ENCODE results near the gene BTBD2.

The BTBD2 gene

GRCh38 chr19:1981253-1981652 is 34.3 kb downstream of the BTBD2 start:
- no peak for DNase-seq

GRCh38 chr19:1980809-1981181 is 34.7 kb downstream of the BTBD2 start:
- DNase-seq, result no peak

DNA sequence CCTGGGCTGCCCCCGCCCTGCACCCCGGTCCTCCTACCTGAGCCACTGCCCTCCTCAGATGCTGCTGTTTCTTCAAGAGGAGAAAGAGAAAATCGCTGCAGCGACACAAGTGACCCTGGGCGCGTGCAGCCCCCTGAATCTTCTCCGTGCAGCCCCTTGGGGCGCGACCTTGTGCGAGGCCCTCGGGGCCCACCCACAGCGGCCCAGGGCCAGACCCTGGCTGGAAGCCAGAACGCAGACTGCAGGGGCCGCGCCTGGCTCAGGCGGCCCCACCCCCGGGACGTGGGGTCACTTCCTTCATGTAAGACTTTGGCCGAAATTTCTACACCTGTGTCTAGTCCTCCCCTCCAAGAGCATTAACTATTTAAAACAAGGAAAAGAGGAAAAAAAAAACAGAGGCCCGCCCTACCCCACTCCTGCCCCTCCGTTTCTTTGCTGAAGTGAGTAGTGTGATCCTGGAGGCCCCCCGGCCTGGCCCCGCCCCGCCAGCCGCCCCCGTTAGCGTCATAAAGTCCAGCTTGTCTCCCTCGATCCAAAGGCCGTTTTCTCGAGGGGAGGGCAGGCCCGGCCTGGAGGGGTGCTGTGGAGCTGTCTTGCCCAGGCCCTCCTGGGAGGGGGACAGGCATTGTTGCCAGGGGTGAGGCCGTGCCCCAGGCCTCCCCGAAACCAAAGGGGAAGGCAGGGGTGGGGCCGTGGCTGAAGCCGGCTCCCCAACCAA is 35.3 kb downstream of the BTBD2 start:
- no peak for DNase-seq

- no peak for DNase-seq
Observed at GRCh38 chr19:1979642-1980041, 35.9 kb downstream of the BTBD2 start.

DNA sequence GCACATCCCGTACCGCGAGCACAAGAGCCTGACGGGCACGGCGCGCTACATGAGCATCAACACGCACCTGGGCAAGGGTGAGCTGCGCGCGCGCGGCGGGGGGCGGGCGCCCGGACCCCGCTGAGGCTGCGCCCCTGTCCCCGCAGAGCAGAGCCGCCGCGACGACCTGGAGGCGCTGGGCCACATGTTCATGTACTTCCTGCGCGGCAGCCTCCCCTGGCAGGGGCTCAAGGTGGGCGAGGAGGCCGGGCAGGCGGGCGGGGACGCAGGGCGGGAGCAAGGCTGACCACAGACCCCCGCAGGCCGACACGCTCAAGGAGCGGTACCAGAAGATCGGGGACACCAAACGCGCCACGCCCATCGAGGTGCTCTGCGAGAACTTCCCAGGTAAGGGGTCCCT is 36.5 kb downstream of the BTBD2 start:
- DNase-seq, result no peak

DNA sequence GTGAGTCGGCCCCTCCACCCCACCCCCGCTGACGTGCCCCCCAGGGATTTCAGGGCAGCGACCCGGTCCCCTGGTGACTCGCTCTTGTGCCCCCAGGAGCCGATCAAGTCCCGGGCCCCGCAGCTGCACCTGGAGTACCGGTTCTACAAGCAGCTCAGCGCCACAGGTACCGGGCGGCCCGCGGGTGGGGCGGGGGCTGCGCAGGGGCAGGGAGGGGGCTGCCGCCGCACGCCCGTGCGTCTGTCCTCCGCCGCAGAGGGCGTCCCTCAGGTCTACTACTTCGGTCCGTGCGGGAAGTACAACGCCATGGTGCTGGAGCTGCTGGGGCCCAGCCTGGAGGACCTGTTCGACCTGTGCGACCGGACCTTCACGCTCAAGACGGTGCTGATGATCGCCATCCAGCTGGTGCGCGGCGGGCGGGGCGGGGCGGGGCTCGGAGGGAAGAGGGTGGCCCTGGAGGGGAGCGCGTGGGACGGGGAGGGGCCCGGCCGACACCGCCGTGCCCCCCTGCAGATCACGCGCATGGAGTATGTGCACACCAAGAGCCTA is 37.1 kb downstream of the BTBD2 start:
- no peak for DNase-seq

DNA sequence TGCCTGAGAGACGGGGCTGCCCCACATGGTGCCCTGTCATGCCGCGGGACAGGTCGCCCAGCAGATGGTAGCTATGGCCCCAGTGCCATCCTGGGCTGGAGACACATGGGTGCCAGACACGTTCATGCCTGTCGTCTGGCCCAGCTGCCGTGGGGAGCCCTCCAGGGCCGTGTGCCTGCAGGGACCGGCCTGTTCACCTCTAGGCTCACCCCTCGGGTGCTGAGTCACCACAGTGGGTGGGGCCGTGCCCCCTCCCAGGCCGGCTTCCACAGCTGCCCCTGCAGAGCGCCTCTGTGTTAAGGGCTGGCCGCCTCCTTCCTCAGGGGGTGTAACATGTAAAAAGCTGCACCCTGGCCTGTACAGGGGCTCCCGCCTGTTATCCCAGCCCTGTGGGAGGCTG is 38.4 kb downstream of the BTBD2 start:
- DNase-seq, result no peak

GRCh38 chr19:1975162-1975480 is 40.4 kb downstream of the BTBD2 start:
- no peak for DNase-seq

- DNase-seq, result no peak
Observed at GRCh38 chr19:1974381-1975161, 40.9 kb downstream of the BTBD2 start.

DNA sequence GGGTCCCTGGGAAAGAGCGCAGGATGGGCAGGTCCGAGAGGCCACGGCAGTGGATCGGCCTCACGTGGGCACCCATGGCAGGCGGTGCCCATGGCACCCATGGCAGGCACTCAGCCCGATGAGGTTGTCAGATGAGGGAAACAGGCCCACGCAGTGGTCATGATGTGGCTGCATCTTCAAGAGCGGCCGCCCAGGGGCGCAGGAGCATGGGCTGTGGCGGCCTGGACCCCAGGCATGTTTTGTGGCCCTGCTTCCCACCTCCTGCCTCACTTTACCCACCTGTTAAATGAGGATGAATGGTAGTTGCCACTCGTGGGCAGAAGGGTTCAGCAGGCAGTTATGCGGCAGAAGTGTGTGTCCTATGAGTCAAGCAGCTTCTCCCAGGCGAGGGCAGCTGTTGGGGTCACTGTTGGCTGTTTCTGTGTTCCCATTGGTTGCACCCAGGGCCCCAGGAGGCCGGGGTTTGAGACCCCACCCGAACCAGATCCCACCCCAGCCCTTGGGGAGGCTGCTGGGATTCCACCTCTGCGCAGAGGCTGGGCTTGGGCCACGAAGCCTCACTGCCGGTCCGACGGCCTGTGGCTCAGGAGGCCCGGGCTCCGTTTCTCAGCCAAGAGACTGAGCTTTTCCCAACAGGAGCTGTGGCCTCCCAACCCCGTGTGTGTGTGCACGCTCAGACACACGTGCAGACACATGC is 44.6 kb downstream of the BTBD2 start:
- DNase-seq, result no peak

- no peak for DNase-seq
Observed at GRCh38 chr19:1970003-1970805, 45.3 kb downstream of the BTBD2 start.

GRCh38 chr19:1969176-1970002 is 46.1 kb downstream of the BTBD2 start:
- DNase-seq, result no peak

DNA sequence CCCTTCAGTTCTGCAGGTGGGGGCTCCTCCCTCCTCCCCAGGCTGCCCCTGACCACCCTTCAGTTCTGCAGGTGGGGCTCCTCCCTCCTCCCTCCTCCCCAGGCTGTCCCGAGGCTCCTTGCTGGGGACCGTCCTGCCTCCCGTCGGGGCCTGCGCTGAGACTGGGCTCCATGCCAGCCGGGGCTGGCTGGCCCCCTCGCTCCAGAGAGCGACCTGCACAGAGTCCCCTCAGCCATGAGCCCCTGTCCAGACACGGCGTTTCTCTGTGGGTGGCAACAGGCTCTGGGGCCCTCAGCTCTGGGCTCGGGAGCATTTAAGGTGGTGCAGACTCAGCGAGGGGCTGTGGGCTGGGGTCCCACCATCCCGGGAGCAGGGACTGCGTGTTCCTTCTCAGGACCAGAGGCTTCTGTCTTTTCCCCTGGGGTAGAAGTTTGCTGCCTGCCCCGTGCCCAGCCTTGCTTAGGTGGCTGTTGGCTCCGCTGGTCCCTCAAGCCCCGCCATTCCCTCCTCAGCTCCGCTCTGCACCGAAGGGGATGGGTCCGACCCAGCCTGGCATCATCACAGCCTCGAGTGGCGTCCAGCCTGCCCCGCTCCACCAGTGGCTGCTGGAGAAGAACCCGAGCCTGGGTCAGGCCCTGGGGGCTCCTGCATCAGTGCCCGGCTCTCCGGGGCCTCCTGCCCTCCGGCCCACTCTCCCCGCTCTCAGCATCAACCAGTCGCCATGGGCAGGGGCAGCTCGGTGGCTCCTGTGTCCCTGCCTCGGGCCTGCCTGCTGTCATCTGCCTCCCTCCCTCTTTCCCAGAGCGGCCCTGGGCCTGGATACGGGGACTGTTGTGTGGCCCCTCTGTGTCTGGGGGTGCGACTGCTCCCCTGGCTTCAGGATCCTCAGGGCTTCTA is 47.0 kb downstream of the BTBD2 start:
- no peak for DNase-seq

DNA sequence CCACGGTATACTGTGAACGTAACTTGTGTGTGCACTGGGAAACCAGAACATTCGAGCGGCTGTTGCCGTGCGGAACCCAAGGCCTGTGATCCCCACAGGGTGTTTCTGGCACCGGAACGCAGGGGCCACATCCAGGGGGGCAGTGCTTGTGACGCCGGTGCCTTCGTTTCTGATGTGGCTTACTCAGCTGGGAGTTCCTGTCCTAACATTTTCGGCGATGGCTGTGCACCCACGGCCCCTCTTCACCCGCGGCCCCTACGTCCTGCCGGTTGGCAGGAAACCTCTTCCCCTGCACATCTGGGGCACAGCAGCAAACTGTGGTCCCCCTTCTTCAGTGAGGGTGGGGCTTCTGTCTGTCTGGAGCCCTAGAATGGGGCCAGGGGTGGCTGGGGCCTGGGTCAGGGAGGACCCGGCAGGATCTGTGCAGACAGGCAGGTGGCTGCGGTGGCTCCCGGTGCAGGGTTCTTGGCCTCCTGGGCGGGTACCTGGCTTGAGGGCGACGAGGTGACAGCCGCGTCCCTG is 48.4 kb downstream of the BTBD2 start:
- DNase-seq, result no peak

GRCh38 chr19:1962674-1963073 is 52.8 kb downstream of the BTBD2 start:
- DNase-seq, result no peak

- no peak for DNase-seq
Observed at GRCh38 chr19:1961000-1961883, 54.3 kb downstream of the BTBD2 start.

DNA sequence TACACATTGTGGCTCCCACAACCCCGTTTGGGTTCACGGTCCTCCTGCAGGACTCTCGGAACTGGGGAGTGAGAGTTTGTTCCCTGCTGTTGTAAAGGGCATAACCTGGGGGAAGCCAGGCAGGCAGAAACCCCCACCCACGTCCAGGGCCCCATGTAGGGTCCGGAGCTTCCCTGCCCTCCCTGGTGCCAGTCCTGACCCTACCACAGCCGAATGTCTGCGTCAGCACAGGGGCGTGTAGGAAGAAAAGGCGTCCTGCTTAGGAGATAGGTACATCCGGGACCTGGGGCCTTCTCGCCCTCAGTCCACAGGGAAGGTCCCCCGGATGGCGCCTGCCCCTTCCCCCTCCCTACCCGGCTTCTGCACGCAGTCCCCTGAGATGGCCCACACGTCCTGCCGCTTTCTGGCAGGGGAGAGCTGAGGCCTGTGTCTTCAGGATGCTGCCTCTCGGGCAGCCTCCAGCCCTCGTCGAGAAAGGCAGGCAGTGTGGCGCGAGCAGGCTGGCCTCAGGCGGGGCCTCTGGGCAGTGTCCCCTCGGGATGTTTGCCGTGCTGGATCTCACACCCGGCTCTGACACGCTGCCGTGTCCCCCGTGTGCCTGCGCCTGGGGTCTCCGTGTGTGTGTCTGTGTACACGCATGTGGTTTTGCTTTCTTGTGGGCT is 55.5 kb downstream of the BTBD2 start:
- DNase-seq, result no peak

DNA sequence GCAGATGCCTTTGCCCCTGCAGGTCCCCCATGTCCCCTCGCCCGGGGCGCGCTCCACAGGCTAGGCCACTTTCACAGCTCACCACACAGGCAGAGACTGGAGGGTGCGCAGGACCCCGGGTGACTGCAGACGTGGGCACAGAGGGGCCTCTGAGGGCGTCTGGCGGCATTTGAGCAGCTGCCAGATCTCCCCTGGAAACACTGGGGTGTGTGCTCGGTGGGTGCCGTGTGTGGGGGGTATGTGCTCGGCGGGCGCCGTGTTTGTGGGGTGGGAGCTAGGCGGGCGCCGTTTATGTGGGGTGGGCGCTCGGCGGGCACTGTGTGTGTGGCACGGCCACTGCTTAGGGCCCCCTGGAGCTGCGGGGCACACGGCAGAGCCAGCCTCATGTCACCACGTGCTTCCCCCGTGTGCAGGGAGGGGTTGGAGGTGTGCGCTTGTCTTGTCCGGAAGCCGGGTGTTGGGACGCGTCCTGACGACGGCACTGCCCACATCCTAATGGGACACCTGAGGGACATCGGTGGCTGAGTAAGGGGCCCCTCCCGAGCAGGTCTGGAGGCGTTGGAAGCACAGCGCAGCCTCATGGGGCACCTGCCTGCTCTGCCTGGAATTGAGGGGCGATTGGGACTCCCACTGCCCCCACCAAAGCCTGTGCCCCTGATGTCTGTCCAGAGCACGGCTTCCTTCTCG is 57.8 kb downstream of the BTBD2 start:
- DNase-seq, result no peak

Measured in CD4-positive, alpha-beta T cell treated with Interleukin-15 for 1 hour (primary cell).